OCI-LY1 (cell line): ENCODE measurements around the gene AMER2.

Experiments used
- CTCF ChIP-seq: fragments of 200-600 bp; sonication (generic), shearing (Covaris generic); IDR thresholded peaks from 2 replicates; pipeline ENCODE4 v1.5.1; 2017; ENCODE audit warnings: mild to moderate bottlenecking, antibody characterized with exemption, low read length, moderate library complexity, mixed read lengths
- EZH2 ChIP-seq: fragments of 200-600 bp; sonication (generic), shearing (Covaris generic); IDR thresholded peaks from 2 replicates; pipeline ENCODE4 v1.8.0; 2017; ENCODE audit warnings: borderline replicate concordance, mixed run types, mild to moderate bottlenecking, antibody characterized with exemption, low read length, moderate library complexity, mixed read lengths

- TF ChIP-seq CTCF = no peak
- TF ChIP-seq EZH2 = no peak
These were observed 20.4 kb upstream of the AMER2 start for GRCh38 chr13:25192489-25192888.
